ENCODE results near the gene ATP6V0A1.

- TF ChIP-seq CTCF (conservative IDR thresholded peaks at IDR 0.05; ENCODE audit: low read depth, low read length): no peak
- TF ChIP-seq EZH2 (IDR thresholded peaks at IDR 0.05; ENCODE audit: low read length, unreplicated experiment): no peak
These were observed 44.2 kb downstream of the ATP6V0A1 start for GRCh38 chr17:42502926-42503325.

Measured in PC-3 (cell line).